Endometrium (tissue), 2 donors: ENCODE results near the gene NEK9.
"Not testable (repeated sequence)": the region's sequence is repeated elsewhere in the genome, so short reads cannot be mapped to it uniquely, and the experiment has no call there.

Source experiments
- FAIRE-seq: peaks from 2 replicates; lab custom pipeline; 2012; peaks lifted over from hg19 to GRCh38; lab: Jason Lieb, UNC
- donor health status: control.
- donor health status: control.

Gene NEK9

DNA sequence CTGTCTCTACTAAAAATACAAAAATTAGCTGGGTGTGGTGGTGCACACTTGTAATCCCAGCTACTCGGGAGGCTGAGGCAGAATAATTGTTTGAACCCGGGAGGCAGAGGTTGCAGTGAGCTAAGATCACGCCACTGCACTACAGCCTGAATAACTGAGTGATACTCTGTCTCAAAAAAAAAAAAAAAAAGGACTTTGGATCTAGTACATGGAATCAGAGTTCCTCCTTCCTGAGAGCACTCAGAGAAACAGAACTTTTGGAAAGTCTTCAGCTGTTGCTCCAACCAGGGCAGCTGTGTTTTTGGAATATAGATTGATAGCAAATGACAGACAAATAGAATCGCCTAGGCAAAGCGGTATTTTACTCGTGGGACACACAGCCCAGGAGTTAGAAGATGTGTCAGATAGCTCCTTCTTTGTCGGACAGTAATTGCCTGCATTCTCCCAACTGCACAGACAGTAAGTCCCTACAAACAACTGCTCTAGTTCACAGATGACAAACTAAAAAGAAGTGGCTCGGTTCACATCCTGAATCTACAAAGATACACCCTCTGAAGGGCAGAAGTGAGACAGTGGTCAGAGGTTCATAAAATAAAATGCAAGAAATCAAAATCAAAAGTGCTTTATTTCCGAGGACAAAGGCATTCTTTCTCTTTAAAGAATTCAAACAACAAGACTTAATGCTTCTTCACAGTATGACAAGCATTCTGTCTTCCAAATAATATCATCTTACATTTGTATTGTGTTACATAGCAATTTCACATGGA, 17.1 kb upstream of the NEK9 start:
- no peak for FAIRE-seq

- FAIRE-seq, result no peak
Observed at GRCh38 chr14:75142494-75142893, 15.6 kb upstream of the NEK9 start.

GRCh38 chr14:75141967-75142366, 15.1 kb upstream of the NEK9 start:
- no peak for FAIRE-seq

GRCh38 chr14:75141062-75141461, 14.2 kb upstream of the NEK9 start:
- no peak for FAIRE-seq

DNA sequence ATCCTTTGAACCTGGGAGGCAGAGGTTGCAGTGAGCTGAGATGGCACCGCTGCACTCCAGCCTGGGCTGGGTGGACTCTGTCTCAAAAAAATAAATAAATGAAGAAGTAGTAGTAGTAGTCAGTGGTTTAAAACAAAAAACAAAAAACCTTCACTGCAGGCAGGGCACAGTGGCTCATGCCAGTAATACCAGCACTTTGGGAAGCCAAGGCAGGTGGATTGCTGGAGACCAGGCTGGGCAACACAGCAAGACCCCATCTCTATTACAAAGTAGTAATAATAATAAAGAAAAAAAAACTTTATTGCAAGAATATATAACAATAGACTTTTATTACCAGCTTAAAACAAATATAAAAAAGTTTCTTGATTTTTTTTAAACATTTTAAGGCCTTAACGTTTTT, 13.8 kb upstream of the NEK9 start:
- FAIRE-seq, result no peak

GRCh38 chr14:75139185-75139584, 12.3 kb upstream of the NEK9 start:
- FAIRE-seq, result no peak

DNA sequence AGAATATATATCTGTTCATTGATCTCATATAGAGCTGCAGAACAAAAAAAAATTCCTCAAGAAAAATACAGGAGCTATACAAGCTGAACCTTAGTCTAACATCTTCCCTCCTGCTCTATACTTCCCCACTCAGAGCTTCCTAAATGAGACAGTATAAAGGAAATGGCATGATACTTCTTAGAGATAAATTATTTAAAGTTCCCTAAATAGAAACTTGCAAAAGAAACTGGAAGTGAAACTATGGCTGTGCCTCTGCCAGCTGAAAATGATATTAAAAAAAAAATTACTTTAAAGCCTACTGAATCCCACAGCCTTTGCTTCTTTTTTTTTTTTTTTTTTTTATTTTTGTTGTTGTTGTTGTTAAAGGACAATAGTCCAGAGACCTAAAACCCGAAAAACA, 11.6 kb upstream of the NEK9 start:
- FAIRE-seq, result no peak

- no peak for FAIRE-seq
Observed at GRCh38 chr14:75134644-75135043, 7.8 kb upstream of the NEK9 start.

DNA sequence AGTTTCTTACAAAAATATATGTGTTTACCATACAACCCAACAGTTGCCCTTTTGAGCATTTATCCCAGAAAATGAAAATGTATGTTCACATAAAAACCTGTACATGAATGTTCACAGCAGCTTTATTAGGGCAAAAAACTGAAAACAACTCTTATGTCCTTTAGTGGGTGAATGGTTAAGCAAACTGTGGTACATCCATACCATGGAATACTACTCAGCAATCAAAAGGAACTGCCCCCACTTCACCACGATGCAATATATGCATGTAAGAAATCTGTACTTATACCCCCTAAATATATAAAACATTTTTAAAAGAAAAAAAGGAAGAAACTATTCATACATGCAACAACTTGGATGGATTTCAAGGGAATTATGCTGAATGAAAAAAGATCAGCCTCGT, 6.7 kb upstream of the NEK9 start:
- FAIRE-seq, result no peak

GRCh38 chr14:75132382-75133086, 5.7 kb upstream of the NEK9 start:
- FAIRE-seq, result peak; percentile 91

GRCh38 chr14:75128596-75128990, 1.7 kb upstream of the NEK9 start:
- FAIRE-seq, result no peak

GRCh38 chr14:75127903-75128595, 1.2 kb upstream of the NEK9 start:
- FAIRE-seq, result no peak

DNA sequence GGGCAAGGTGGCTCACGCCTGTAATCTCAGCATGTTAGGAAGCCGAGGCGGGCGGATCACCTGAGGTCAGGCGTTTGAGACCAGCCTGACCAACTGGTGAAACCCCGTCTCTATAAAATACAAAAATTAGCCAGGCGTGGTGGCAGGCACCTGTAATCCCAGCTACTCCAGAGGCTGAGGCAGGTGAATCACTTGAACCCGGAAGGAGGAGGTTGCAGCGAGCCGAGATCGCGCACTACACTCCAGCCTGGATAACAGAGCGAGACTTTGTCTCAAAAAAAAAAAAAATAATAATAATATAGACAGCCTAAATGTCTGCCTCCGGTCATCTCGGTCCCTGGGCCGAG, 599 bp upstream of the NEK9 start:
- not testable (repeated sequence) for FAIRE-seq

- no peak for FAIRE-seq
Observed at GRCh38 chr14:75126121-75126544, 715 bp downstream of the NEK9 start.

GRCh38 chr14:75125617-75126016, 1.2 kb downstream of the NEK9 start:
- no peak for FAIRE-seq

DNA sequence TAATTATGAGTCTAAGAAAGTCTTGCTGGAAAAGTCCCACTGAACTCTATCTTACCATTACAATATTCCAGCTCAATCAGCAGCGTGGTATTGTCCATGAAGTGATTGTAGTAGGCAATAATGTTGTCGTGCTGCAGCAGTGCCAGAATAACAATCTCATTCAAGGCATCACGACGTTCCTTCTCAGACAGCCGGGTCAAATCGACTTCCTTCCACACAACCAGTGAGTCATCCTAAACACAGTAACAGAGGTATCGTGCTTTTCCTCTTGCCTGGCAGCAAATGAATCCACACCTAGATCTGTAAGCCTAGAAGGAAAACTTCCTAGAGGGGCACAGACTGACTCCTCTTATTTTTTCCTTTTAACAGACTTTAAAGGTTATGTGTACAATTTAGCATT, 2.9 kb downstream of the NEK9 start:
- FAIRE-seq, result no peak

DNA sequence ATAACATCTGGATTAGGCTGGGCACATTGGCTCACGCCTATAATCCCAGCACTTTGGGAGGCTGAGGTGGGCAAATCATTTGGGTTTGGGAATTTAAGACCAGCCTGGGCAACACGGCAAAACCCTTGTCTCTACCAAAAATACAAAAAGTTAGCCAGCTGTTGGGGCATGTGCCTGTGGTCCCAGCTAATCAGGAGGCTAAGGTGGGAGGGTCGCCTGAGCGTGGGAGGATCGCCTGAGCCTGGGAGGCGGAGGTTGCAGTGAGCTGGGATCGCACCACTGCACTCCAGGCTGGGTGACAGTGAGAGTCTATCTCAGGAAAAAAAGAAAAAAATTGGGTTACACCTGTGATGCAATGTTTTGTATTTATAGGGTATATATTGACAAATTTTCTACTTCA, 5.3 kb downstream of the NEK9 start:
- no peak for FAIRE-seq

- no peak for FAIRE-seq
Observed at GRCh38 chr14:75120541-75121291, 6.1 kb downstream of the NEK9 start.

GRCh38 chr14:75119056-75119455, 7.8 kb downstream of the NEK9 start:
- FAIRE-seq, result no peak

DNA sequence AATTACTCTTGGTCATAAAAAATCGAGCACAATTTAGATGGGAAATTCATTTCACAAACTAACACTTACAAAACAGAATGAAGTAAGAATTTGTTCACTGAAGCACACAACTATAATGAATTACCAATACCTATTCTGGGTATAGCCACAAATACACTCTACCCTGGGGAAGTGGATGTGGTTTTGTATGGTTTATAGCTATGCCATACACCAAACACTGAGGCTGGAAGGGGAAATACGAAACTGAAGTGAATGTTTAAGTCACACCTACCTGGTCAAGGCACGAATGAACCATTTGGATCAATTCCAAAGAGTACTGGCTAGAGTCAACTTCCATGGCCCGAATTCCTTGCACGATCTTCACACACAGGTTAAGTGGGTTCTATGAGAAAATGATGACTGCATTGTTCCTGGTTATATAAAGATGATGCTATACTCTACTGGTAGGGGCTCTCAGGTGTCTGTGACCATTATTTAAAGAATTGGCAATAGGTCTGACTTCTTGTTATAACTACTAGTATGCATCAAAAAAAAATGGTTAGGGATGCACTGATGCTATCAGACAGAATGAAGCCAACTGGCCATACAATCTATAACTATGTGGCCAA, 12.8 kb downstream of the NEK9 start:
- FAIRE-seq, result no peak

DNA sequence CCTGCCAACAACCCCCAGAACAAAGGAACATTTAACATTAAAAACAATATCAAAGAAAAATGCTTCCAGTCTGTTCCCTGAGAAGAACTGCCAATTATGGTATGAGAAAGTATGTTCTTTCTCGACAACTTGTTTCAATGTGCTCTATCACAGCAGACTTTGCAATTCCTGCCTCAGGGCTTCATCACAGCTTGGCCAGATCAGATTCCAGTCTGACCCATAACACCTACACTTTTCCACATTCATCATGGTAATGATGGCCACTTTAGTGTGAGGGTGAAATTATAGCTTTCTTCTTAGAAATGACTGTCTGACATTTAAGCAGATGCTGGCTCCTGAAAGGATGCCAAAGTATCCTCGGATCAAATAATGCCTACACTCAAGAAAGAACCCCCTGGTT, 17.0 kb downstream of the NEK9 start:
- FAIRE-seq, result no peak

- no peak for FAIRE-seq
Observed at GRCh38 chr14:75107186-75107585, 19.7 kb downstream of the NEK9 start.
